GM19035 (cell line): Measurements from ENCODE around the gene WLS.

Source experiments
- ATAC-seq: cut with Tn5 transposase; IDR thresholded peaks from one replicate; pipeline ENCODE4 v1.9.1; 2021; ENCODE audit not compliant: unreplicated experiment

WLS gene

DNA sequence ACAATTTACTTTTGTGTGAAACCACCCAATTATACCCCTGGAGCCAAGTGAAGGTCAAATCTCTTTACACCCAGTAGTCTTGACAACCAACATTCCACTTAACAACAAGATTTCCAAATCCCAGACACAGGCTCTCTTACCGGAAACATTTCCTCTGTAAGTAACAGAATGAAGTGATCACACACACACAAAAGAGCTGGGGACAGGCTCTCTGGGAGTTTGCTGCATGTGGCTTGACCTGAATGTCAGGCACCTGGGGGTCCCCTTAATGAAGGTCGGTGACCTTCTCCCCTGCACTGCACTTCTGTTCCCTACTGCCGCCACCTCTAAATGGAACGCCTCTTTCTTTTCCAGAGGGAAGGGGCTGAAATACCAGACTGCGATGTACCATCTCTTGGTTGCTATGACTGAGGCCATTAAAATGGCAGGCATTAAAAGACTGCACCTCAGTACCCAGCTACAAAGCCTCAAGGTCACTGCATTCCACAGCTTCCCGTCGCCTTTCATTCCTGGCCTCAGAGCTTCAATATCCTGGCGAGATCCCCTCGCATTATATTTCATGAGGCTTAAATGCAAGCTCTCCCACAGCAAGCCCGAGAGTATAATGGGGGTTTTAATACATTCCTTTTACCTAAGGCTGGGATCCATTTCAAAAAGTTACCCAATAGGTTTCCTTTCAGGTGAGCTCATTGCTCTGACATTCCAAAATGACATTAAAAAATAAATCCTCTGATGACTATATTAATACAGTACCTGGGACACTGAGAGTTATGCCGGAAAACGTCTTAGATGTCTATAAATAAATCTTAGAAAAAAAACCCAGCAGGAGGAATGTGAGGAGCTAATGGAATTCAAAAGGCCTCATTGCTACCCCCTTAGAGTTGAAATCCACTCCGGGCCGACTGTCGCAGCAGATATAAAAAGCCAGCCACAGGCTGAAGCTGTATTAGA lies 91.0 kb downstream of the WLS start:
- no peak for ATAC-seq

DNA sequence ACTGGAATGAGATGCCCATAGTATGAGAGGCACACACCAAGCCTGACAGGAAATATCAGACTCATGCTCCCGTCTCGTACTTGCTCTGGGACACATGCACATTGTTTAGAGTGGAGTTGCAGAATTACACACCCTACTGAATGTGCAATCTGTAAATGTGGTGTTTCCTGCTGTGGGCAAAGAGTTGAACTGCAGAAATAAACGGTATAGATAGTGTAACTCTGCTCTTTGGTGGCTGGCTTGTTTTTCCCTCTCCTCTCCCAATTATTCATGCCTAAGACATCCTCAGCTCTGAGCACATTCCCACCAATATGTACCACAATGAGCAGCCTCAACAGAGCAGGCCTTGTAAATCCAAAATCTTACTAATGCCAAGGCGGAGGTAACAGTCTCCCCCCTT lies 91.8 kb downstream of the WLS start:
- no peak for ATAC-seq

GRCh38 chr1:68136187-68136586 lies 96.1 kb downstream of the WLS start:
- ATAC-seq, result no peak

DNA sequence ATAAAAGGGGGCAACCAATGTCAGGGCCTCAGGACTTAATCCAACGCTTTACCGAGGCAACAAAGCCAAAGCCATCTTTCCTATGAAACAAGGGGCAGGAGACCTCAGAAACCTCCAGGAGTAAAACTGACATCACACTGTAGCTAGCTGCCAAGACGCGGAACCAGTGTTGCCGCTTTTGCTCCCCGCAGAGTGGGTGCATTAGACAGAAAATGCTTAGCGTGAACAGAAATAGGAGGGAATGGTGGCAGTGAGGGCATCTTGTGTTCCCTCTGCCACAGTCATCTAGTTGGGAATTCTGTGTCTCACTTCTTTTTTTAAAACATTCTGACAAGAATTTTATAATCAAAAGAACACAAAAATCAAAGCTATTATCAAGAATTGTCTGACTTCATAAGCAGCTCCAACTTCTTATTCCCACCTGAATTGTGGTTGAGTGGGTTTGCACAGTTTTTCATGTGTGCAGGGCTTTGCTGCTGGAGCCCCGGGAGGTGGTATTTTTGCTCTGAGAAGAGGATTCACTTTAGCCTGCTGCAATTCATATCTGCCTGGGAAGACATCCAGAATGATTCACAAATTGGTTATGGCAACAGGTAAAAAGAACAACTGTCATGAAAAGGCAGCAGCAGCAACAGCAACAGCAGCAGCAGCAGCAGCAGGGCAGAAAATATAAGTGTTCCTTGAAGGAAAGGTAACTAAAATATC lies 99.7 kb downstream of the WLS start:
- no peak for ATAC-seq

DNA sequence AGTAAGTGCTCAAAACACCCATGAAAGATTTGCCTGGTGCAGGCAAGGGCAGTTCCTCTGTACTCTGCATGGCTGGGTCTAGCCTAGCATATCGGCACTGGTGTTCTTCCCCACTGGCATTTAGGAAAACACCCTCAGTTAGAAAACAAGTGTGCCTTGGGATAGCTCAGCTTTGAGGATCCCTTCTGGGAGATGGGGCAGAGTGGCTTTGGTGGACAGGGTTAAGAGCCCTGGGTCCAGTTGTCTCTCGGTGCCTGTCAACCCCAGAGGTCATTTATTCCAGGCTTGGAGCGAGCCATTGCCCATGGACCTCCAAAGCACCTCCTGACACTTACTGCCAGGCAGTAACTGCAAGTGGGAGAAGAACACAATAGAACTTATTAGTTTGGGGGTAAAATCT lies 101.1 kb downstream of the WLS start:
- ATAC-seq, result no peak

GRCh38 chr1:68129536-68130250 lies 102.6 kb downstream of the WLS start:
- ATAC-seq, result no peak

- ATAC-seq, result no peak
Observed at GRCh38 chr1:68128820-68129219, 103.5 kb downstream of the WLS start.

GRCh38 chr1:68128157-68128556 lies 104.2 kb downstream of the WLS start:
- ATAC-seq, result peak; percentile 87

DNA sequence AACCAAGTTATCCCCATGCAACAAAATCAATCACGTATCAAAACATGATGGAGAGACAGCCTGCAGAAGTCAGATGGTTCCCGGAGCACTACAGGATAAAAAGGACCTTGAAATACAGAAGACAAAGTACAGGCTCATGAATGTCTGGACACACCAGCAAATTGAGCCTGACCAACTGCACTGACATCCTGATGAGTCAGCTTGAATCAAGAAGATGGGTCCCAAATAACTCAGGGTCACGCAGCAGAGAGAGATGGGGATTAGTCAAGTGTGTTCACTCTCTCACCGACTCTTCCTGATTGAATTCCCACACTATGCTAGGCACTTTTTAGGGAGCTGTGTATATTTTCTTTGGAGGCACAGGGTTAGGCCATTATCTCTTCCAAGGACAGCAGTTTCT lies 110.8 kb downstream of the WLS start:
- no peak for ATAC-seq

- peak; percentile 74 for ATAC-seq
Observed at GRCh38 chr1:68120136-68120791, 112.1 kb downstream of the WLS start.

GRCh38 chr1:68119445-68119844 lies 112.9 kb downstream of the WLS start:
- ATAC-seq, result no peak

DNA sequence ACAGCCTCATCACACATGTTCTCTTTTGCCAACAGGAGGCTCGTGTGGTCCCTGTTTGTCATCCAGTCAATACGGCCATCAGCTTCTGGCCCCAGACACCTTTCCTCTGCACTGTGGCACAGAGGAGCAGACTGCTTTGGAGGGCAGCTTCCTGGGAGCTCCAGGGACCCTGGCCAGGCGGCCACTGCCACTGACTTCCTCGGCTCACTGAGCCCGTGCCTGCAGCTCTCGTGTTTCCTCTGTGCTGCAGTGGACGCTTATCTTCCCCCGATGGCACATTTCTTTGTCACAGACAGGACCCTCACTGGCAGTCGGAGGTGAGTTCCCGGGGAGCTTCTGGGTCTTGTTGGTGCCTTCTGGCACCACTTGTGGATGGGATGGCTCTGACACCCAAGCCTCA lies 114.9 kb downstream of the WLS start:
- no peak for ATAC-seq

- no peak for ATAC-seq
Observed at GRCh38 chr1:68116643-68117235, 115.6 kb downstream of the WLS start.

- no peak for ATAC-seq
Observed at GRCh38 chr1:68115308-68115707, 117.0 kb downstream of the WLS start.

GRCh38 chr1:68113966-68114365 lies 118.4 kb downstream of the WLS start:
- ATAC-seq, result no peak

DNA sequence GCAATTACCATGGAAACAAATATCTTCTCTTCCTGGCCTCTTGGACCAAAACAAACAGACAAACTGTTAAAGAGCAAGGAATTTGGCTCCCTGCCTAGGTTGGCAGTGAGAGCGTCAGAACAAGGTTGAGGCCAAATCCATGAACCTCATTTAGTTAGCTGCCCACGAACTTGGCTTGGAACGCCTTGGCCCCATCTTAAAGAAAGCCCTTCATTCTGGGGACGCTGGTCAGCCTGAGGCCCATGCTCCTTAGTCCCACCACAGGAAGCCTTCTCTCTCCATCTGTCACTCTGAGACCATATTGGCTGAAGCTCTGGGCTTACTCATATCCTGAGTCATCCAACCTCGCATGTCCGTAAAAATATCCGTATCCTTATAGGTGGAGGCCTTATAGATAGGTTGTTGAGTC lies 119.5 kb downstream of the WLS start:
- no peak for ATAC-seq

- ATAC-seq, result no peak
Observed at GRCh38 chr1:68111519-68112436, 120.5 kb downstream of the WLS start.

DNA sequence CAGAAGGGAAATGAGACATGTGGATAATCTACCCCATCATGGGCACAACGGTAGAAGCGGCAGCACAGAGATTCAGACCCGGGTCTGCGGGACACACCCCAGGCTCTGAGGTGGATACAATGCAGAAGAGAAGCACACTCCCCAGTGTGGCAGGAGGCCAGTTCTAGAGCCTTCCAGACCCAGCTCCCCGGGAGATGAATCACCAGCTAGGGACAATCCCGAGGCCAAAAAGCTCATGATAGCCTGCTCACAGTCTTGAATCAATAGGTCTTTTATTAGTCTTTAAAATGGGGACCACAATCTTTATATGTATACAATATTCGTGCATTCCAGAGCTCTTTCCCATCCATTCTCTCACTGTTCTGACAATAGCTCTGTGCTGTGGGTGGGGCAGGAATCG lies 124.6 kb downstream of the WLS start:
- ATAC-seq, result no peak

- ATAC-seq, result no peak
Observed at GRCh38 chr1:68103884-68104554, 128.3 kb downstream of the WLS start.
